PC-9 (cell line): ENCODE results near the gene UBR4. TPM values are rescaled to one million over a fixed set of nuclear protein-coding genes. Genes with fewer than 3 reads are reported as not detected.

Source experiments
- BruUV-seq: library from RNA; stranded (reverse); fragments of 400-500 nt; replicated peaks from 2 replicates; lab custom pipeline; 2021; lab: Mats Ljungman, UMichigan
- CTCF ChIA-PET: fragments of 300-600 bp; sonication (Branson Sonifier 250); formaldehyde crosslinking; loops from one replicate; lab custom pipeline; 2022; ENCODE audit warnings: antibody characterized with exemption; lab: Charles Lee
- POLR2A ChIA-PET: fragments of 300-600 bp; sonication (Branson Sonifier 250); formaldehyde crosslinking; loops from one replicate; lab custom pipeline; 2022; ENCODE audit warnings: antibody characterized with exemption; ENCODE audit not compliant: unreplicated experiment; lab: Charles Lee
- DNase-seq, 2 experiments: peaks; one replicate each; pipeline versions ENCODE4 v3.0.0 to v3.0.0-alpha.2; 2015 to 2022; ENCODE audit warnings: mixed read lengths in 1 of 2
- H2AFZ ChIP-seq: fragments of 200-600 bp; sonication (generic); 2 replicates; pipeline ENCODE4 v1.8.1; 2017; ENCODE audit warnings: antibody characterized with exemption
- H3F3A ChIP-seq: fragments of 200-600 bp; sonication (generic); 2 replicates; pipeline ENCODE4 v1.8.1; 2017; ENCODE audit warnings: antibody characterized with exemption, mild to moderate bottlenecking, low read depth; ENCODE audit not compliant: insufficient read depth
- H3K27ac ChIP-seq: fragments of 200-600 bp; sonication (generic); 2 replicates; pipeline ENCODE4 v1.6.1; 2016; ENCODE audit warnings: mixed run types
- H3K27me3 ChIP-seq: fragments of 200-600 bp; sonication (generic); 2 replicates; pipeline ENCODE4 v1.6.1; 2016; ENCODE audit warnings: low read depth, mixed run types; ENCODE audit not compliant: insufficient read depth
- H3K36me3 ChIP-seq: fragments of 200-600 bp; sonication (generic); 2 replicates; pipeline ENCODE4 v1.6.1; 2016; ENCODE audit warnings: low read depth, mixed run types
- H3K4me1 ChIP-seq: fragments of 200-600 bp; sonication (generic); replicated peaks from 2 replicates; pipeline ENCODE4 v1.6.1; 2016; ENCODE audit warnings: mixed run types; ENCODE audit not compliant: insufficient read depth
- H3K4me2 ChIP-seq: fragments of 200-600 bp; sonication (generic); 2 replicates; pipeline ENCODE4 v1.6.1; 2017; ENCODE audit warnings: mixed run types
- H3K4me3 ChIP-seq: fragments of 200-600 bp; sonication (generic); 2 replicates; pipeline ENCODE4 v1.6.1; 2016; ENCODE audit warnings: mixed run types
- H3K79me2 ChIP-seq: fragments of 200-600 bp; sonication (generic); 2 replicates; pipeline ENCODE4 v1.6.1; 2017; ENCODE audit warnings: low read depth, mixed run types
- H3K9me2 ChIP-seq: fragments of 200-600 bp; sonication (generic); 2 replicates; pipeline ENCODE4 v1.8.1; 2017; ENCODE audit warnings: mild to moderate bottlenecking; ENCODE audit not compliant: insufficient read depth
- H3K9me3 ChIP-seq: fragments of 200-600 bp; sonication (generic); 2 replicates; pipeline ENCODE4 v1.8.1; 2016; ENCODE audit warnings: low read depth; ENCODE audit not compliant: insufficient read depth
- H4K20me1 ChIP-seq: fragments of 200-600 bp; sonication (generic); 2 replicates; pipeline ENCODE4 v1.8.1; 2017; ENCODE audit not compliant: insufficient read depth
- CTCF ChIP-seq: fragments of 200-600 bp; sonication (generic); conservative IDR thresholded peaks from 2 replicates; pipeline ENCODE4 v1.6.1; 2017; ENCODE audit warnings: mixed run types, antibody characterized with exemption, mild to moderate bottlenecking, moderate library complexity
- EZH2 ChIP-seq: fragments of 200-600 bp; sonication (generic); IDR thresholded peaks from 2 replicates; pipeline ENCODE4 v1.8.0; 2017; ENCODE audit warnings: antibody characterized with exemption, low read depth
- intact Hi-C: fragments of 100-400 bp; cut with micrococcal nuclease; formaldehyde crosslinking; loops from one replicate; pipeline ENCODE4 v1.10.0; 2022; ENCODE audit not compliant: unreplicated experiment
- total RNA-seq: library from RNA; stranded (reverse); gene quantifications from 2 replicates; pipeline ENCODE4 v1.2.3, GENCODE V29; 2021

The UBR4 gene
- total RNA-seq, 1 experiment from 2014 or later: 117 TPM

- H3K36me3 ChIP-seq: no peaks in the 10 kb centered on the region; the same call in 1 of the 2 replicates
- CTCF ChIA-PET: no interaction called here
- no peaks in the 10 kb centered on the region for H3K27me3 ChIP-seq
- no peaks in the 10 kb centered on the region for H3K9me2 ChIP-seq
- H3K4me3 ChIP-seq: no peak overlapping the region
- H3K4me1 ChIP-seq: no peaks in the 10 kb centered on the region
- no peak overlapping the region for H2AFZ ChIP-seq
- POLR2A ChIA-PET: no interaction called here
- BruUV-seq: no TSS peak
- H4K20me1 ChIP-seq: no peaks in the 10 kb centered on the region
- no peak overlapping the region for H3K4me2 ChIP-seq
- H3K79me2 ChIP-seq: no peaks in the 10 kb centered on the region
- intact Hi-C loops: no loop called here
- DNase-seq: no peak
- H3K9me3 ChIP-seq: no peaks in the 10 kb centered on the region
- no peaks in the 10 kb centered on the region for H3F3A ChIP-seq
- TF ChIP-seq EZH2: no peak
- no peak for TF ChIP-seq CTCF
- no peak overlapping the region for H3K27ac ChIP-seq
Measured at GRCh38 chr1:19109545-19109944, 100.5 kb downstream of the UBR4 start.

GRCh38 chr1:19101244-19101643 is 108.8 kb downstream of the UBR4 start:
- Histone ChIP-seq H3K9me2 (no peaks in the 10 kb centered on the region), H2AFZ (no peak overlapping the region), H3K79me2 (no peaks in the 10 kb centered on the region), H3K4me1 (no peaks in the 10 kb centered on the region), H3K9me3 (no peaks in the 10 kb centered on the region), H4K20me1 (no peaks in the 10 kb centered on the region), H3K4me2 (no peak overlapping the region), H3K36me3 (no peaks in the 10 kb centered on the region), H3K4me3 (no peak overlapping the region), H3K27me3 (no peaks in the 10 kb centered on the region), H3K27ac (no peak overlapping the region), H3F3A (no peaks in the 10 kb centered on the region)
- CTCF ChIA-PET: interaction anchor here (0.7 kb wide), 1 partner anchor 194 kb away, joined by 3 read pairs; no protein-coding TSS in a partner anchor
- POLR2A ChIA-PET: interaction anchor here (0.5 kb wide), 2 partner anchors 44 to 78 kb away, joined by 3 to 4 read pairs; no protein-coding TSS in a partner anchor
- intact Hi-C loops: no loop called here
- TF ChIP-seq CTCF: no peak
- no peak for TF ChIP-seq EZH2
- no peak for DNase-seq
- BruUV-seq: no TSS peak

GRCh38 chr1:19100028-19100427 is 110.0 kb downstream of the UBR4 start:
- no peaks in the 10 kb centered on the region for H3K79me2 ChIP-seq
- no peaks in the 10 kb centered on the region for H3K4me1 ChIP-seq
- no TSS peak for BruUV-seq
- H2AFZ ChIP-seq: no peak overlapping the region
- H3K27ac ChIP-seq: no peak overlapping the region
- no peak for DNase-seq
- intact Hi-C loops: no loop called here
- 0 out of 2 replicates have a peak, but pooled peaks cover 5% of the 10 kb centered on the region for H3K36me3 ChIP-seq
- no peaks in the 10 kb centered on the region for H3K27me3 ChIP-seq
- no peaks in the 10 kb centered on the region for H3F3A ChIP-seq
- H3K9me3 ChIP-seq: no peaks in the 10 kb centered on the region
- TF ChIP-seq EZH2: no peak
- TF ChIP-seq CTCF: no peak
- ChIA-PET CTCF (no interaction called here), POLR2A (no interaction called here)
- no peaks in the 10 kb centered on the region for H4K20me1 ChIP-seq
- no peak overlapping the region for H3K4me2 ChIP-seq
- H3K4me3 ChIP-seq: no peak overlapping the region
- no peaks in the 10 kb centered on the region for H3K9me2 ChIP-seq
